Limb (tissue), 2 donors: ENCODE measurements around the gene APOA4.
"Not testable (repeated sequence)": the region's sequence is repeated elsewhere in the genome, so short reads cannot be mapped to it uniquely, and the experiment has no call there.

ENCODE experiments used
- DNase-seq, 2 donors: peaks; one replicate each; pipeline ENCODE4 v3.0.0-alpha.2; 2016; ENCODE audit errors: extremely low spot score in 2 of 2

The APOA4 gene

DNA sequence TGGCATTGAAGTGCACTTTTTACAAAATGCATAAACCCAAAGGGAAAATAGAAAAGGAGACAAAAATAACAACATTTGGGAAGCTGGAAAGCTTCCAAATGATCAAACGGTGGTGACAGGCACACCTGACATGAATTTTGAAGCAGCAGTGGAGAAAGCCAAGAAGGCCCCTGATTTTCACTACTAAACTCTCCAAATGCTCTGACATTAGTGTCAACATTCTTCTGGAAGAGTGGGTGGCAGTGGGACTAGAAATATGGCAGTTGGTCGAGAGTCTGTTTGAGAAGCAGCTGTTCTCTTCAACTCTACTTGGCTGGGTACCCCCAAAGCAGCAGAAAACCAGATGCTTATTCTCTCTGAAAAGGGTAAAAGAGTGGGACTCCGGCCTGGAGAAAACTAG lies 19.1 kb downstream of the APOA4 start:
- DNase-seq: no peak

DNA sequence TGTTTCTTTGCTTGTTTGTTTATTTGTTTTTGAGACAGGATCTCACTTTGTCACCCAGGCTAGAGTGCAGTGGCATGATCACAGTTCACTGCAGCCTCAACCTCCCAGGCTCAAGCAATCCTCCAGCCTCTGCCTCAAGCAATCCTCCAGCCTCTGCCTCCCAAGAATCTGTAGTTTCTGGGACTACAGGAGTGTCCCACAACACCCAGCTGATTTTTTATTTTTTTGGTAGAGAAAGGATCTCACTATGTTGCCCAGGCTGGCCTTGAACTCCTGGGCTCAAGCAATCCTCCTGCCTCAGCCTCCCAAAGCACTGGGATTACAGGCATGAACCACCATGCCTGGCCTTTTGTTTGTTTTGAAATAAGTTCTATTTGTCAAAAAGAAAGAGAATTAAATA lies 21.4 kb downstream of the APOA4 start:
- DNase-seq: not testable (repeated sequence)

DNA sequence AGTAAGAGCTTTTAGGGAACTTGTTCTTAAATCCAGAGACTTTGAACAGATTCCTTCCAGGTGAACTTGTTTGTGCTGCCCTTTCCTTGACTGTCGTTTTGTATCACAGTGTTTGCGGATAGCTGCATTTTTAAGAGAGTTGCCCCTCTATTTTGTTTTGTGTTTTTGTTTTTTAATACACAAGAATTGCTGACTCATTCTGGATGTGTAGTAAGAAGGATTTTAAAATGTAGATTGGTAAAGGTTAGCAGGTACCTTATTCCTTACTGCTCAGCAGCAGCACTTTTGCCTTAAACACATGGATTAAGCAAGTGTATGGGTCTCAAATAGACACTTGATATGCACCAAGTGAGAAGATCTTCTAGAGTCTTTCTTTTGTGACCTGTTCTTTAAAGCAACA lies 22.5 kb downstream of the APOA4 start:
- no peak for DNase-seq

DNA sequence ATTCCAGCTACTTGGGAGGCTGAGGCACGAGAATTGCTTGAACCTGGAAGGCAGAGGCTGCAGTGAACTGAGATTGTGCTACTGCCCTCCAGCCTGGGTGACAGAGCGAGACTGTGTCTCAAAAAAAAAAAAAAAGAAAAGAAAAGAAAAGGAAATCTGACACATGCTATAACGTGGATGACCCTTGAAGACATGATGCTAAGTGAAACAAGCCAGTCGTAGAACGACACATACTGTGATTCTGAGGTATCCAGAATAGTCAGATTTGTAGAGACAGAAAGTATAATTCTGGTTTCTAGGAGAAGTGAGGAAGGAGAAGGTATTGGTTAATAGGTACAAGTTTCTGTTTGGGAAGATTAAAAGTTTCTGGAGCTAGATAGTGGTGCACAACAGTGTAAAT lies 24.7 kb downstream of the APOA4 start:
- no peak for DNase-seq

DNA sequence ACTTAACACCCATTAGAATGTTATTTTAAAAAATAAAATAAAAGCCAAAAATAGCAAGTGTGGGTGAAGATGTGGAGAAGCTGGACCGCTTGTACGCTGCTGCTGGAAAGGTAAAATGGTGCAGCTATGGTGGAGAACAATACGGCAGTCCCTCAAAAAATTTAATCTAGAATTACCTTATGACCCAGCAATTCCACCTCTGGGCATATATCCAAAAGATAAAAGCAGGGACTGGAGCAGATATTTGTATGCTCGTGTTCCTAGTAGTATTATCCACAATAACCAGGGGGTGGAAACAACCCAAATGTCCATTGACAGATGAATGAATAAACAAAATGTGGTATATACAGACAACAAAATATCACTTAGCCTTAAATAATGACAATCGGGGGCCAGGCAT lies 25.3 kb downstream of the APOA4 start:
- no peak for DNase-seq

DNA sequence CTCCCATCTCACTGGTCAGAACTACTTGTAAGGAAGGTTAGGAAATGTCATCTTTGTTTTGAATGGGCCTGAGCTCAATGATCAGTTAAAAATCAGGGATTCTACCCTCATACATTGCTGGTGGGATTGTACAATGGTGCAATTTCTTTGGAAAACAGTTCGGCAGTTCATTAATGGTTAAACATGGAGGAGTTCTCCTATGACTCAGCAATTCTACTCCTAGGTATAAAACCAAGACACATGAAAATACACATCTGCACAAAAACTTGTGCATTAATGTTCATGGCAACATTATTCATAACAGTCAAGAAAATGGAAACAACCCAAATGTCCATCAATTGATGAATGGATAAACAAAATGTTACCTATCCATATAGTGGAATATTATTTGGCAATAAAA lies 26.6 kb downstream of the APOA4 start:
- DNase-seq: no peak

DNA sequence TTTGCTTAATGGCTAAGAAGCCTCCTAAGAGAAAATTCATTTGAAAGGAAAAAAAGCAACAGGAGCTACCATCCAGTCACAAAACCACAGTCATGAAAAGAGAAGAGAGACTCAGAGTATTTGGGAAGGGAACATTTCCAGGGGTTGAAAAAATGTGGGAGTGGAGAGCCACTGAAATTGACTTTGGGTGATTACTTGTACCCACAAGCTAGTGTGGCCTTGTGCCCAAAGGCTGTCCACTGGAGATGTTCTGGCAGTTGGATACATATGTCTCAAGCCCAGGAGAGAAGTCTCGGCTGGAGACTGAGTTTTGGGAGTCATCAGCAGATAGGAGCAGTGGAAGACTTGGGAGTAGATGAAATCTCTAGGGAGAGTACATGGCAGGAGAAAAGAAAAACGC lies 28.3 kb downstream of the APOA4 start:
- no peak for DNase-seq

DNA sequence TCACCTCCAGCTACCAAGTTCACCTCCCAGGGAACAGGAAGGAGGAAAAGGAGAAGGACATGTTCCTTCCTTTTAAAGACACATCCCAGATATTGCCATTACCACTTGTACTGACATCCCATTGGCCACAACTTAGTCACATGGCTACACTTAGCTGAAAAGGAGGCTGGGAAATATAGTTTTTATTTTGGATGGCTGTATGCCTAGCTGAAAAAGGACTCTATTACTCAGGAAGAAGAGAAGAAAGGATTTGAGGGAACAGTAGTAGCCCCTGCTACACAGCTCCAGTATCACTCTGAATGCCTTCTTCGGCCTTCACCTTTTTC lies 29.4 kb downstream of the APOA4 start:
- no peak for DNase-seq

DNA sequence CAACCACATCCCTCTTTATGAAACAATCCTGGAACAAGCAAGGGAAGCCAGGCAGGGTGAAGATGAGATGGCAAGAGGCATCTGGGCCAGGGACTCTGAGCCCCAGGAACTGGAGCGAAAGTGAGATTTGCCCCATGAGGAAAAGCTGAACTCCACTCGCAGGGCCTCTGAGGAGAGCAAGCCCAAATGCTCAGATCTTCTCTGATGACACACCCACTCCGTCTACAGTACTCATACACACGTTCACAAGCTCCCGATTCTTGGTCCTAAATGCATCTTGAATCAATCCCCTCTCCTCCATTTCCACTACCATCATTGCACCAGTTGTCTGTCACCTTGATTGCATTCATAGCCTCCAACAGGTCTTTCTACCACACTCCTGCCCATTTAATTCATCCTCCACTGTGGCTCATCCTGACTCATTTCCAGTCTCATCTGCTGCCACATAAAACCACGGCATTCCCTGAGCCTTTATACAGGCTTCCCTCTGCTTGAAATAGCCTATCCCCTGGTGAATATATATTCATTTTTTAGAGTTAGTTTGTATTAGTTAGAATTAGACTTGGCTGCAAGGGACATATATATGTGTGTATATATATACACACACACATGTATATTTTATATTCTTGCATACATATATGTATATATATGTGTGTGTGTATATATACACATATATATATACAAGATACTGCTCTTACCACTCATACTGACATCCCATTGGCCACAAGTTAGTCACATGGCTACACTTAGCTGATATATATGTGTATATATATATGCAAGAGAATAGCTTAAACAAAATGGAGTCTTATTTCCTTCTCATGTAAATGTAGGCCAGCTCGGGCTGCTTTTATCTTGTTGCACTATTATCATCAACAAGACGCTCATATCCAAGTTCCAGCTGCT lies 30.0 kb downstream of the APOA4 start:
- no peak for DNase-seq

DNA sequence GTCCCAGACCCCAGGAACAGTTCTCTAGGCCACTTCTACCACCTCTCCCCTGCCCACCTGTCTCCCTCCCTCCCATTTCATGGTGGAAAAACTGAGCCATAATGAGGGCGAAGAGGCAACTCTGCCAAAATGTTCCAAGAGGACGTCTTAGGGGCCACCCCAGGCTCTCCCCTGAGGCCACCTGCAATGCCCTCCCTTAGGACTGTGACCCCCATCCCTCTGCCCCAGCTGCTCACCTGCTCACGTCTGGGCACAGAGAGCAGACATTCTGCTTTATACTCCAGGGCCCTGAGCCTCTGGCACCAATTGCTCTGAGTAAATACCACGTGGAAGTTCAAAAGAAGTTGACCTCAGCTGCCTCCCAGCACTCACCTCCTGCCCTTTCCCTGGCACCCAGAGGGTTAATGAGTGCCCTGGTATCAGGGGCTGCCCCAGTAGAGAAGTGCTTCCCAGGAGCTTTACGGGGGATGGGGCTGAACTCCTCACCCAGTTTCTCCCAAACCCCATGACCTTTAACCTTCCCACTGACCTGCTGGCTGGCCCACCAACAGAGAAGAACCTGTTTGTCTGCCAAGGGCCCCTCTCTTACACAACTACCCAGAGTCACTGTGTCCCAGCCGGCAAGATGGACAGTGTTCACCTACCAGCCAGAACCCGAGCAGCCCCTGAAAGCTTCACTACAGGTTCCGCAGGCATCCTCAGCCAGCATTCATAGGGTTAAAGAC lies 30.8 kb downstream of the APOA4 start:
- DNase-seq: no peak

DNA sequence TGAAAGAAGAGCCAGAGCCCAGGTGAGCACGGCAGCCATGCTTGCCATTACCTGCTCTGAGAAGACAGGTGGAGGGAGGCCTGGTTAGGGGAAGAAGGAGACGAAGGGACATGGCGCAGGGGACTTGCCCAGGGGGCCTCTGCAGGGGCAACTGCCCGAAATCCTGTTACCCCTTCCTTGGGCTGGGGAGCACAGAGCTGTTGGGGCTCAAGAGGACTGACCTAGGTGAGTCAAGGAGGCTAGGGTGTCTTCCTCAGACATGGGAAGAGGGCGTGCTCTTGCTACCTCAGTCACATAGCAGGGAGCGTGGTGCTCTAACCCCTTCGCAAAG lies 31.3 kb downstream of the APOA4 start, which contains the start of gene APOA5:
Gene APOA5, minus strand, starts transcription at position 67 of the 331 bp plus-strand sequence. Its CDS starts 19 bp downstream, at position 48.
- DNase-seq: no peak

DNA sequence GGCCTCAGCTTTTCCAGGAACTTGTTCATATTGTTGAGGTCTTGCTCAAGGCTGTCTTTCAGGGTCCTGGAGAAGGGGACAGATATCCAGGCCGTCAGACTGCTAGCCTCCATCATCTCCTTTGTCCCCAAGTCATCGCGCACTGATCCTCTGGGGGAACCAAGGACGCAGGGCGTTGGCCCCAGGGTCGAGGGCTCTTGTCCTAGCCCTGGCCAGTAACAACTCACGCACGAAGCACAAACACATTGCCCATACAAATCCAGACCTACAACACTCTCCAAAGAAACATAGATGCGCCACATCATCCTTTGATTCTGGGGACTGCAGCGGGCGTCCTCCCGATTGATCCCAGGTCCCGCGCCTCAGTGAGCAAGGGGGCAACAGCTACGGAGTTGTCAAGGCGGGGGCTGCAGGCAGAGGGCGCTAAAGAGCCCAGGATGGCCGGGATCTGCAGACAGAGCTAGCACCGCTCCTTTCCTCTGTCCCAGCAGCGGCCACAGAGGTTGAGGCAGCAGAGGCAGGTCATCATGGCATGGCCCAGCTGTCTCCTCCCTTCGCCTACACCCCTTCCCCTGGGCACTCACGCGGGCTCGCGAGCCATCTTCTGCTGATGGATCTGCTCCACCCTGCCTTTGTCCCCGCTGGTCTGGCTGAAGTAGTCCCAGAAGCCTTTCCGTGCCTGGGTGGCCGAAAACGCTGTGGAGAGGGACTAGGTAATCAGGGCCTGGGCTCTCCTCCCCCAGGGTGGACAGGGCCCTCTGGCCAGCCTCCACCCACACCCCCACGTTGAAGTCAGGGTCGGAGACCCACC lies 31.9 kb downstream of the APOA4 start:
- DNase-seq: peak; percentile 51 to 86

DNA sequence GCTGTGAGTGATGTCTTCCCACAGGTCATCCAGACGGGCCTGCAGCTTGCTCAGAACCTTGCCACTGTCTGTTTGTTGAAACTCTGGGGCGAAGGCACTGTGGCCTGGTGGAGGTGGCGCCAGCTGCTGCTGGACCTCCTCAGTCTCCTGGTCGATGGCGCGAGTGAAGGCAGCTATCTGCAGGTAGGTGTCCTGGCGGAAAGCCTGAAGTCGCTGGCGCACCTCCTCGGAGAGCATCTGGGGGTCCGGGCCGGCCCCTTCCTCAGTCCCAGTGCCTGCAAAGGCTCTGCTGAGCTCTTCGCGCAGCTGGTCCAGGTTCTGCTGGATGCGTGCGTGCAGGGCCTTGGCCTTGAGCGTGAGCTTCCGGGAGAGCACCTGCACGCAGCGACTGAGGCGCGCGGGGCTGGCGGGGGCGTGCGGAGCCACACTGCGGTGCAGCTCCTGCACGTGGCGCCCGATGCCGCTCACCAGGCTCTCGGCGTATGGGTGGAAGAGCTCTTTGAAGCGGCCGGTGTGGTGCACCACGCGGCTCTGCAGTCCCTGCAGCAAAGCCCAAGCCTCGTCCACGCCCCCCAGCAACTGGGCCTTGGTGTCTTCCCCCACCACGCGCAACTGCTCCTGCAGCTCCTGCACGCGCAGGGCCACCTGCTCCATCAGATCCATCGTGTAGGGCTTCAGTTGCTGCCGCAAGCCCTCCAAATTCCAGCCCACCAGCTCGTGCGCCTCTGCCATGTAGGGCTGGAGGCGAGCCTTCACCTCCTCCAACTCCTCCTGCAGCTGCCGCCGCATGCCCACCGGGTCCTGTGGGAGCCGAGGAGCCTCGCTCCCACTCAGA lies 32.7 kb downstream of the APOA4 start:
- no peak for DNase-seq

DNA sequence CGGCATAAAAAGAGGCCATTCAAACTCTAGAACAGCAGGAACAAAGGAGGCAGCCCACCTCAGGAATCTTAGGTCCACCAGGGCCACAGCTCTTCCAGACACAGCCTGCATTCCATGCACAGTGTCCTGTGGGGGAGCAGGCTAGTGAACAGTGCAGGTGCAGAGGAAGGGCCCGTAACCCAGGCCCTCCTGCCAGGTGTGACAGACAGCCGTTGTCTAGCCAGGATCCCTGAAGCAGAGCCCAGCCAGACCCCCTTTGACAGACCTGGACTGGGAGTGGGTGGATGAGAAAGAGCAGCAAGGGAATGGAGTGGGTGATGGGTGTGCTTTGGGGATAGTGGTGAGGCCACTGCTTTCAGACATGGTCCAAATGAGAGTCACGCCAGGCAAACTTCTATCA lies 34.1 kb downstream of the APOA4 start:
- DNase-seq: no peak

DNA sequence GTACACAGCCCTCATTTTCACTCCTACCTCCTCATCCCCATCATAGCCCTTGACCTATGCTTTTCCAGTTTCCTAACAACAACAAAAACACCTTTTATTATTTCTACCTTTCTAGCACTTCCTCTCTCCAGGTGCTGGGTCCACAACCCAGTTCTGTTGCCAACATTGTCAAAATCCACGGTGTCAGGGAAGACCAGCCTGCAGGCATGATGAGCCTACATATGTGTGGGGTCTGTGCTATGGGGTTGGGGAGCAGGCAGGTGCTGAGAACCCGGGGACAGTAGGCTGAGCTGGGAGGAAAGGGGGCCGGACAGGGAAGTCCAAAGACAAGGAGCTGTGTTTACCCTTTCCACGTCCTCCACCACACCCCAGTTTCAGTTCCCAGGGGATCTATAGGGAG lies 34.6 kb downstream of the APOA4 start:
- no peak for DNase-seq

DNA sequence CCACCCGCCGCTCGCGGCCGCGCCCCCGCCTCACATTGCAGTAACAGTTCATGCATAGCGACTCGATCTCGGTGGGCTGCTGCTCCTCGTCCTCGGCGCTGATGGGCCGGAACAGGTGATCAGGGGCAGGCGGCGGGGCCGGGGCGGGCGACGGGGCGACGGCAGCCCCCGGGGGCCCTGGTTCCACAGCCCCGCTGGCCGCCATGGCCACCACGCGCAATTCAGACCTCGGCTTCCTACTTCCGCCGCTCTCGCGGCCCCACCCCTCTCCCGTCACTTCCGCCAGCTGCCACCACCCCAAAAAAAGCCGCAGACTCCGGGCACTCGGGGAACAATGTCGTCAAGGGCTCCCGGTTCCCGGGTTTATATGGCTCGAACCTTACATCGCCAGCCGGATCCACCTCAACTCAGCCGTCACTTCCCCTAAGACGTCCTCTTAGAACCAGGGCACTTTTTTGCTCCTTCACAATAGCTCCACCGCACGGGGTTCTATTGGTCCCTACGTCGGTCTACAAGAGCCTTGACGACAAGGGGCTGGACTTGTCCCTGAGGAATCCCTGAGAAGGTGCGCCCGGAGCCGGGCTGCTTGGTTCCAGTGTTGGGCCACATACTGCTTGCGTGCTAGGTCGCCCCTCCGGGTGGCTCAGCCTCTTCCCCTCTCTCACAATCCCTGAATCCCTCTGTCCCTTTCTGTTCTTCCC lies 35.2 kb downstream of the APOA4 start, which contains the start of gene ZPR1:
Gene ZPR1, minus strand, starts transcription at position 238 of the 701 bp plus-strand sequence. Its CDS starts 33 bp downstream, at position 205.
- DNase-seq: peak; percentile 82 to 91

DNA sequence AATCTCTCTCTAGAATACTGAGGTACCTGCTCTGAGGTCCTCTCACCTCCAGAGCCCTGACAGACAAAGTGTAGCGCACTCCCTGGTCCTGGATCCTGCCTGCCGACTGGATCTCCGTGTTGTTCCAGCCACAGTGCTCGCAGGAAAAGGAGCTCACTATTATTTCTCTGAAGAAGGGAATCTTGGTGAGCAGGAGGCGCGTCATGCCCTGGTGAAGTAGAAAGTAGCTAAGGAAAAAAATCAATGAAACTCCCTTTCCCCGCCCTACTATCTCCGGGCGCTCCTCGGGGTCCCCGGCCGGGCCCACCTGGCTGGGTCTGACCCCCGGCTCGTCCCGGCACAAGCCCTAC lies 35.7 kb downstream of the APOA4 start:
- DNase-seq: peak in 1 of 2 donors; percentile 2

DNA sequence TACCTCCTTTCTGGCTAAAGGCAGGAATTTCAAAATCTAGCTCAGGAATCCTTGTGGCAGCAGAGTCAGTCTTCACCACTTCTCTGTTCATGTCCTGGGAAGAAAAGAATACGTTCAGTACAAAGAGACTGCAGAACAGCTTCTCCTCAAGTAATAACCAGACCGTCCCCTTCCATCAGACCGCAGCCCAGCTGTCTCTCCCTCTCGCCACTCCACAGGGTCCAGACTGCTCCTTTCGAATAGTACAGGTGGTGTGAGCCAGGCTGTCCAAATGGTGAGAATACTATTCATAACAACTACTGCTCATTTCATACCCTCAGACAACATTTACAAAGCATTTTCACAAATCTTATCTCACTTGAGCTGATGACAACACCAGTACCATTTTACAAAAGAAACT lies 36.1 kb downstream of the APOA4 start:
- DNase-seq: no peak

DNA sequence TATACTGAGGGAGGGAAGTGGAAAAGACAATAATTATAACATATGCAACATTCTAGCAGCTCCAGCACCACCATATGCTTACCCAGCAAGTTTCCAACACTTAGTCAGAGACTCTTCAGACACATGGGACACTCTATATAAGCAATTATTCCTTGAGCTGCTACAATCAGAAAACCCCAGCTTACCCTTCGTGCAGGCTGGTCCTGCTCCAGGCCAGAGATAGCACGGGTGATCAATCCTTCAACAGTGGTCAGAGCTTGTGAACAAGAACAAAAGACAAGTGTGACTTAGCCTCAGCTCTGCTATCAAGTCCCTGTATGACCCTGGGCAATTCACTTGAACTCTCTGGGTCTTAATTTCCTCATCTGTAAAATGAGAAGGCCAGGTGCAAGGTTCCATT lies 36.8 kb downstream of the APOA4 start:
- DNase-seq: no peak

DNA sequence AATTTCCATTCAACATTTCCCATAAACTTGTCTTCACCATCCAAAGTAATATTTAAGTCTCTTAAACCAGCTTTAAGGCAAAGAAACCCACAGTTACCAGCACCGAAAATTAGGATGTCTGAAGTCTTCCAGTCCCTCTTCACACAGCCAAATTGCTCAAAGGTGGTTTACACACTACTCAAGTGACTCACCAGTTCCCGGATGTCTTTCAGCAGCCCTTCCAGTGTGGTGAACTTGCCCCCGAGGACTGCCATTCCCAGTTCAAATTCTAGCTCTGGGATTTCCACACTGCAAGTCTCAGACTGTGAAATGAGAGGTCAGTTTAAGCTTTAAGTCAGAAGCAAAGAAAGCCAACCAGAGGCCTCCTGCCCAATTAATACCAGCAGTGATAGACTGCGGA lies 40.4 kb downstream of the APOA4 start:
- DNase-seq: no peak

DNA sequence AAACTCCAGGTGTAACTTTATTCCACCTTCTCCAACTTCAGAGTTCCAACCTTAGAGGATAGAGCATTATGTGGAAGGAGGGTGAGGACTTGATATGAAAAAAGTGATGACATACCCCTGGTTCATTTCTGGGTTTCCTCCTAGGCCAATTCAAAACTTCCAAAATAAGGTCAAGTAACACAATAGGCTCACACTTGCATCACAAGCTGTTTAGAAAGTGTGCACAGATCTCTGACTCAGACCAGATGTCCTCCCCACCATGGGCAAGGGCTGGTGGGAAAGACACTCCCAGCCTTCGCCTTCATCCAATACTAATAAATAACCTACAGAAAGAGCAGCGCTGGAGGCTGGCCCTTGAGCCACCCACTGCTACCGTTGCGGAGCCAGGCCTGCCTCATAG lies 44.5 kb downstream of the APOA4 start:
- DNase-seq: no peak
